HepG2 (cell line): ENCODE data around the gene RABGAP1. TPM values are rescaled to one million over a fixed set of nuclear protein-coding genes. Genes with fewer than 3 reads are reported as not detected.

ENCODE experiments used
- AGO2 ChIP-seq: fragments of 200-400 bp; formaldehyde crosslinking; optimal IDR thresholded peaks from 2 replicates; pipeline ENCODE3; 2017; ENCODE audit warnings: mild to moderate bottlenecking, low read depth, low read length, moderate library complexity
- ARNT2 ChIP-seq: sonication (generic); formaldehyde crosslinking; IDR thresholded peaks from 2 replicates; pipeline ENCODE4 v1.8.0; 2022; ENCODE audit warnings: mild to moderate bottlenecking, low read depth, missing genetic modification reagents, moderate library complexity
- HNF4G ChIP-seq, 2 experiments: sonication (generic) in 1 of 2; formaldehyde crosslinking in 1 of 2; IDR thresholded peaks; 2 replicates each; pipeline versions ENCODE4 v1.4.0 to v1.6.1; 2011 to 2020; ENCODE audit warnings: borderline replicate concordance in 2 of 2, low read depth in 2 of 2, mild to moderate bottlenecking in 2 of 2, low read length in 1 of 2, missing genetic modification reagents in 1 of 2, moderate library complexity in 1 of 2
- KDM5B ChIP-seq: sonication (generic); formaldehyde crosslinking; IDR thresholded peaks from 2 replicates; pipeline ENCODE4 v1.4.0; 2020; ENCODE audit warnings: missing genetic modification reagents, mild to moderate bottlenecking, borderline replicate concordance
- LBX2 ChIP-seq: sonication (generic); formaldehyde crosslinking; IDR thresholded peaks from 2 replicates; pipeline ENCODE4 v1.5.0; 2020; ENCODE audit warnings: missing genetic modification reagents, mild to moderate bottlenecking, borderline replicate concordance
- NAIF1 ChIP-seq: sonication (generic); formaldehyde crosslinking; IDR thresholded peaks from 2 replicates; pipeline ENCODE4 v1.5.0; 2020; ENCODE audit warnings: mild to moderate bottlenecking, missing genetic modification reagents, borderline replicate concordance
- NCOA2 ChIP-seq: sonication (generic); formaldehyde crosslinking; IDR thresholded peaks from 2 replicates; pipeline ENCODE4 v1.8.0; 2022; ENCODE audit warnings: inconsistent platforms
- NR2F2 ChIP-seq: IDR thresholded peaks from 2 replicates; pipeline ENCODE4 v1.6.1; 2012; ENCODE audit warnings: low read depth, inconsistent platforms, borderline replicate concordance
- RNF2 ChIP-seq: fragments of 450-650 bp; conservative IDR thresholded peaks from 2 replicates; pipeline ENCODE4 v1.6.1; 2016; ENCODE audit warnings: low read depth
- SIN3A ChIP-seq: IDR thresholded peaks from 2 replicates; pipeline ENCODE4 v1.6.1; 2011; ENCODE audit warnings: low read depth, mild to moderate bottlenecking, control low read depth, low read length, borderline replicate concordance
- TAF1 ChIP-seq: sonication (generic); formaldehyde crosslinking; IDR thresholded peaks from 2 replicates; pipeline ENCODE4 v1.4.0; 2020; ENCODE audit warnings: missing genetic modification reagents
- THAP11 ChIP-seq: IDR thresholded peaks from 2 replicates; pipeline ENCODE4 v1.6.1; 2016; ENCODE audit warnings: missing biosample characterization, missing genetic modification reagents
- TSC22D2 ChIP-seq: sonication (generic); formaldehyde crosslinking; IDR thresholded peaks from 2 replicates; pipeline ENCODE4 v1.5.1; 2020; ENCODE audit warnings: missing genetic modification reagents, mild to moderate bottlenecking, borderline replicate concordance
- ZNF318 ChIP-seq: sonication (generic); formaldehyde crosslinking; IDR thresholded peaks from 2 replicates; pipeline ENCODE4 v1.4.0; 2020; ENCODE audit warnings: mild to moderate bottlenecking, missing genetic modification reagents
- ZNF780A ChIP-seq: sonication (generic); formaldehyde crosslinking; IDR thresholded peaks from 2 replicates; pipeline ENCODE4 v1.8.0; 2022; ENCODE audit warnings: mild to moderate bottlenecking, missing genetic modification reagents, moderate library complexity
- ZNF839 ChIP-seq: sonication (generic); formaldehyde crosslinking; IDR thresholded peaks from 2 replicates; pipeline ENCODE4 v1.4.0; 2020; ENCODE audit warnings: missing genetic modification reagents, mild to moderate bottlenecking, borderline replicate concordance
- ZNF850 ChIP-seq: sonication (generic); formaldehyde crosslinking; conservative IDR thresholded peaks from 2 replicates; pipeline ENCODE4 v1.9.0; 2021; ENCODE audit warnings: mild to moderate bottlenecking, missing genetic modification reagents
- ZSCAN9 ChIP-seq: IDR thresholded peaks from 2 replicates; pipeline ENCODE4 v1.6.1; 2016; ENCODE audit warnings: borderline replicate concordance
- polyA plus RNA-seq, 8 experiments: library from polyadenylated mRNA; depleted of rRNA in 3 of 8; stranded (reverse) in 7 of 8; unstranded in 1 of 8; fragments of >200 nt; fragmentation: Illumina TruSeq in 4 of 8; extraction: Trizol in 4 of 8; gene quantifications; 2 replicates each; pipeline versions ENCODE4 v1.2.1 to v1.2.3, GENCODE V29; 2011 to 2016; ENCODE audit warnings: low read depth in 4 of 8, missing spikeins in 1 of 8, mixed read lengths in 1 of 8; ENCODE audit not compliant: insufficient read depth in 1 of 8
- total RNA-seq, 5 experiments: library from RNA; depleted of rRNA; stranded (reverse); fragments of >200 nt; fragmentation: Illumina TruSeq; extraction: Trizol; gene quantifications; 2 replicates each; pipeline ENCODE4 v1.2.3, GENCODE V29; 2016; ENCODE audit warnings: low read depth in 1 of 5
- TF ChIP-seq, protein P1 (sequence below): IDR thresholded peaks from 2 replicates; pipeline ENCODE4 v1.6.1; 2012; ENCODE audit warnings: inconsistent platforms
- TF ChIP-seq, protein P2 (sequence below): sonication (generic); formaldehyde crosslinking; IDR thresholded peaks from 2 replicates; pipeline ENCODE4 v1.9.0; 2021; ENCODE audit warnings: missing genetic modification reagents, mild to moderate bottlenecking, borderline replicate concordance

RABGAP1 gene
- total and polyA plus RNA-seq, 2 of the 13 experiments (the other 11 are each of a cell fraction or from before 2014, with no cell fraction given), result 19.1 to 19.3 TPM

- no peak for TF ChIP-seq AGO2
- TF ChIP-seq ARNT2, result no peak
- no peak for TF ChIP-seq ZNF780A (CRISPR knock-in tag)
- TF ChIP-seq LBX2 (CRISPR knock-in tag), result no peak
- TF ChIP-seq TAF1, result no peak
- peak; percentile 64; the same call in 1 of the 2 replicates for TF ChIP-seq ZSCAN9
- TF ChIP-seq ZNF839 (CRISPR knock-in tag), result no peak
- TF ChIP-seq, protein P1, sequence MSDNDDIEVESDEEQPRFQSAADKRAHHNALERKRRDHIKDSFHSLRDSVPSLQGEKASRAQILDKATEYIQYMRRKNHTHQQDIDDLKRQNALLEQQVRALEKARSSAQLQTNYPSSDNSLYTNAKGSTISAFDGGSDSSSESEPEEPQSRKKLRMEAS, result no peak
- no peak for TF ChIP-seq ZNF318
- TF ChIP-seq RNF2, result no peak
- TF ChIP-seq TSC22D2 (CRISPR knock-in tag), result no peak
- no peak for TF ChIP-seq KDM5B (CRISPR knock-in tag)
- no peak for TF ChIP-seq NR2F2
- peak; percentile 48; the same call in 1 of the 2 replicates for TF ChIP-seq THAP11
- TF ChIP-seq NAIF1 (CRISPR knock-in tag), result no peak
- TF ChIP-seq NCOA2 (CRISPR knock-in tag), result peak; percentile 79
- TF ChIP-seq SIN3A, result no peak
- TF ChIP-seq, protein P2, sequence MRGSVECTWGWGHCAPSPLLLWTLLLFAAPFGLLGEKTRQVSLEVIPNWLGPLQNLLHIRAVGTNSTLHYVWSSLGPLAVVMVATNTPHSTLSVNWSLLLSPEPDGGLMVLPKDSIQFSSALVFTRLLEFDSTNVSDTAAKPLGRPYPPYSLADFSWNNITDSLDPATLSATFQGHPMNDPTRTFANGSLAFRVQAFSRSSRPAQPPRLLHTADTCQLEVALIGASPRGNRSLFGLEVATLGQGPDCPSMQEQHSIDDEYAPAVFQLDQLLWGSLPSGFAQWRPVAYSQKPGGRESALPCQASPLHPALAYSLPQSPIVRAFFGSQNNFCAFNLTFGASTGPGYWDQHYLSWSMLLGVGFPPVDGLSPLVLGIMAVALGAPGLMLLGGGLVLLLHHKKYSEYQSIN (CRISPR knock-in tag), result no peak
- no peak for TF ChIP-seq ZNF850
- no peak for TF ChIP-seq HNF4G (IDR thresholded peaks at IDR 0.05; ENCODE audit: borderline replicate concordance, low read depth, low read length)
- TF ChIP-seq HNF4G (CRISPR knock-in tag; IDR thresholded peaks at IDR 0.05; ENCODE audit: borderline replicate concordance, low read depth), result no peak
Observed at GRCh38 chr9:123011878-123012528, 71.2 kb downstream of the RABGAP1 start (continued).
